HFFc6 (cell line): Measurements from ENCODE around the gene ACSS1. TPM values are rescaled to one million over a fixed set of nuclear protein-coding genes. Genes with fewer than 3 reads are reported as not detected.
A peak's percentile ranks its signal among the peaks of the same experiment; 100 is the strongest.
"Not testable (repeated sequence)": the region's sequence is repeated elsewhere in the genome, so short reads cannot be mapped to it uniquely, and the experiment has no call there.

Experiments used
- DNase-seq: peaks from one replicate; pipeline ENCODE4 v3.0.0-alpha.2; 2018
- H3K27ac Mint-ChIP-seq: 2 replicates; pipeline ENCODE4 v1.8.0; 2020; ENCODE audit warnings: mild to moderate bottlenecking, mixed read lengths
- H3K27me3 Mint-ChIP-seq: 2 replicates; pipeline ENCODE4 v1.8.0; 2021; ENCODE audit warnings: mild to moderate bottlenecking, moderate library complexity, mixed read lengths; ENCODE audit not compliant: insufficient read depth
- H3K36me3 Mint-ChIP-seq: 2 replicates; pipeline ENCODE4 v1.8.0; 2021; ENCODE audit warnings: low read depth, mixed read lengths
- H3K4me1 Mint-ChIP-seq: 2 replicates; pipeline ENCODE4 v1.8.0; 2020; ENCODE audit warnings: low read depth, mixed read lengths
- H3K4me3 Mint-ChIP-seq: 2 replicates; pipeline ENCODE4 v1.8.0; 2020; ENCODE audit warnings: mild to moderate bottlenecking, moderate library complexity, mixed read lengths
- H3K9me3 Mint-ChIP-seq: 2 replicates; pipeline ENCODE4 v1.8.0; 2020; ENCODE audit warnings: mild to moderate bottlenecking, mixed read lengths
- total RNA-seq, 6 experiments: library from RNA; stranded (reverse); fragmentation: NEBNext Ultra II Directional; extraction: Animal tissue kit (Norgen Biotek cat#: 25700); gene quantifications; 2 replicates in 1 of 6; 3 replicates in 5 of 6; pipeline ENCODE4 v1.2.3, GENCODE V29; 2021
- TF ChIP-seq, protein P1 (sequence below): fragments of 200-600 bp; sonication (generic); IDR thresholded peaks from 2 replicates; pipeline ENCODE4 v1.5.0; 2021; ENCODE audit warnings: antibody characterized with exemption, mild to moderate bottlenecking

ACSS1 gene
- total RNA-seq, 6 experiments from 2014 or later, result 0.80 to 1.4 (median 1.2) TPM

DNA sequence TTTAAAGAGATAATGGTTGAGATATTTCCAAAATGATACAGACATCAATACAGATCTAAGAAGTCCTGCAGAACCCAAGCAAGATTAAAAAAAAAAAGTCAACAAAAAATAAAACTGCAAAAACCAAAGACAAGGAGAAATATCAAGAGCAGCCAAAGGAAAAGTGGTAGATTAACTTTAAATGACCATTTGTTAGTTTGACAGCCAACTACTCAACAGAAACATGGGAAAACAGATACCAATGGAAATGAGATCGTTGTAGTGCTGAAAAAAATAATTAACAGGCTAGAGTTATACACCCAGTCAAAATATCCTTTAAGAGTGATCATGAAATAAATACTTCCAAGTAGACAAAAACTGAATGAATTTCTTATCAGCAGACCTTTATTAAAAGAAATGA, 54.9 kb downstream of the ACSS1 start:
- Mint-ChIP-seq H3K4me1 (peaks cover 18% of the 10 kb centered on the region), H3K4me3 (no peak overlapping the region), H3K27me3 (peaks cover 13% of the 10 kb centered on the region), H3K27ac (no peak overlapping the region), H3K36me3 (no peaks in the 10 kb centered on the region), H3K9me3 (no peaks in the 10 kb centered on the region)
- TF ChIP-seq, protein P1, sequence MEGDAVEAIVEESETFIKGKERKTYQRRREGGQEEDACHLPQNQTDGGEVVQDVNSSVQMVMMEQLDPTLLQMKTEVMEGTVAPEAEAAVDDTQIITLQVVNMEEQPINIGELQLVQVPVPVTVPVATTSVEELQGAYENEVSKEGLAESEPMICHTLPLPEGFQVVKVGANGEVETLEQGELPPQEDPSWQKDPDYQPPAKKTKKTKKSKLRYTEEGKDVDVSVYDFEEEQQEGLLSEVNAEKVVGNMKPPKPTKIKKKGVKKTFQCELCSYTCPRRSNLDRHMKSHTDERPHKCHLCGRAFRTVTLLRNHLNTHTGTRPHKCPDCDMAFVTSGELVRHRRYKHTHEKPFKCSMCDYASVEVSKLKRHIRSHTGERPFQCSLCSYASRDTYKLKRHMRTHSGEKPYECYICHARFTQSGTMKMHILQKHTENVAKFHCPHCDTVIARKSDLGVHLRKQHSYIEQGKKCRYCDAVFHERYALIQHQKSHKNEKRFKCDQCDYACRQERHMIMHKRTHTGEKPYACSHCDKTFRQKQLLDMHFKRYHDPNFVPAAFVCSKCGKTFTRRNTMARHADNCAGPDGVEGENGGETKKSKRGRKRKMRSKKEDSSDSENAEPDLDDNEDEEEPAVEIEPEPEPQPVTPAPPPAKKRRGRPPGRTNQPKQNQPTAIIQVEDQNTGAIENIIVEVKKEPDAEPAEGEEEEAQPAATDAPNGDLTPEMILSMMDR, result no peak
- DNase-seq, result no peak

DNA sequence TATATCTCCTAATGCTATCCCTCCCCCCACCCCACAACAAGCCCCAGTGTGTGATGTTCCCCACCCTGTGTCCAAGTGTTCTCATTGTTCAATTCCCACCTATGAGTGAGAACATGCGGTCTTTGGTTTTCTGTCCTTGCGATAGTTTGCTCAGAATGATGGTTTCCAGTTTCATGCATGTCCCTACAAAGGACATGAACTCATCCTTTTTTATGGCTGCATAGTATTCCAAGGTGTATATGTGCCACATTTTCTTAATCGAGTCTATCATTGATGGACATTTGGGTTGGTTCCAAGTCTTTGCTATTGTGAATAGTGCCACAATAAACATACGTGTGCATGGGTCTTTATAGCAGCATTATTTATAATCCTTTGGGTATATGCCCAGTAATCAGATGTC, 56.6 kb downstream of the ACSS1 start:
- not testable (repeated sequence) for H3K27ac Mint-ChIP-seq, H3K36me3 Mint-ChIP-seq, H3K9me3 Mint-ChIP-seq, DNase-seq, H3K4me3 Mint-ChIP-seq
- Mint-ChIP-seq H3K4me1 (peaks cover 20% of the 10 kb centered on the region), H3K27me3 (peaks cover 20% of the 10 kb centered on the region)

DNA sequence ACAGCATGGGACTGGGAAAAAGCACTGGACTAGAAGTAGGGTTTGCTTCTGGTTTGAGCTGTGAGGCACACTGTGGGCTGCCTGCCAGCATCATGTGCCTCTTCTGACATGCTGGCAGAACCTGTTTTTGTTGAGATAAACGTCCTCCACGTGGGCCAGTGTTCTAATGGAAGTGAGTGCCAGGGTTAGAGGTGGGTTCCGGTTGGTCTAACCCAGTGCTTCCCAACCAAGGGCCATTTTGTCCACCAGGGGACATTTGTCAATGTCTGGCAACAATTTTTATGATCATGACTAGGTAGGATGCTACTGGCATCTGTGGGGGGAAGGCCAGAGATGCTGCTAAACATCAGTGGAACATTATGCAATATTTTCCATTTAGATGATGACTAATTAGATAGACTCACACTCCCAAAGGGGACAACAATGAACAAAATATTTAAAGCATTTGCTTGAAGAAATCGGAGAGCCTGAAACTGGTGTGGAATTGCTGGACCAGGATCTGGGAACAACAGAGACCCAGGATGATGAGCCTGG, 57.6 kb downstream of the ACSS1 start:
- TF ChIP-seq, protein P1, result peak; percentile 72
- Mint-ChIP-seq H3K36me3 (no peaks in the 10 kb centered on the region), H3K27ac (peak overlapping the region; percentile 81)

DNA sequence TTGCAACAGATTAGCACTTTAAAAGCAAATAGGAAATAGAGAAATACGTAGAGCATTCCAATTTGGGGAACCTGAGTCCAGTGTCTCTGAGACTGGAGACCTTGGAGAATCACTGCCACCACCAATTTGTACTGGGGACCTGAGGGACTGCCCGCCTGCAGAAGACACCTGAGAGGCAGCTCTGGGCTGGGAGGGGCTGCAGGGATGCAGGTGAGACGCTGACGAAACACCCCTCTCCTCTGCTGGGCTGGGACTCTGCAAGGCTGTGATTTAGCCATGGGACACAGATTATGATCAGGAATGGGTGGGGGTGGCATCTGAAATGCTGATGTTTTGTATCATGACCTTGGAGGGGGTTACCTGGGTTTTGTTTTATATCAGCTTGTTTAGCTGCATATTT, 58.4 kb downstream of the ACSS1 start:
- no peaks in the 10 kb centered on the region for H3K9me3 Mint-ChIP-seq
- H3K4me3 Mint-ChIP-seq, result no peak overlapping the region
- DNase-seq, result no peak
- TF ChIP-seq, protein P1, result no peak
- no peak overlapping the region for H3K27ac Mint-ChIP-seq
- H3K27me3 Mint-ChIP-seq, result peaks cover 20% of the 10 kb centered on the region
- H3K36me3 Mint-ChIP-seq, result no peaks in the 10 kb centered on the region
- H3K4me1 Mint-ChIP-seq, result peaks cover 33% of the 10 kb centered on the region

More for the DNA sequence above, 57.6 kb downstream of the ACSS1 start:
- Mint-ChIP-seq H3K27me3 (peaks cover 20% of the 10 kb centered on the region), H3K9me3 (no peaks in the 10 kb centered on the region), H3K4me1 (peaks cover 26% of the 10 kb centered on the region), H3K4me3 (peak overlapping the region; percentile 6; the same call in 1 of the 2 replicates)
- peak; percentile 86 for DNase-seq

DNA sequence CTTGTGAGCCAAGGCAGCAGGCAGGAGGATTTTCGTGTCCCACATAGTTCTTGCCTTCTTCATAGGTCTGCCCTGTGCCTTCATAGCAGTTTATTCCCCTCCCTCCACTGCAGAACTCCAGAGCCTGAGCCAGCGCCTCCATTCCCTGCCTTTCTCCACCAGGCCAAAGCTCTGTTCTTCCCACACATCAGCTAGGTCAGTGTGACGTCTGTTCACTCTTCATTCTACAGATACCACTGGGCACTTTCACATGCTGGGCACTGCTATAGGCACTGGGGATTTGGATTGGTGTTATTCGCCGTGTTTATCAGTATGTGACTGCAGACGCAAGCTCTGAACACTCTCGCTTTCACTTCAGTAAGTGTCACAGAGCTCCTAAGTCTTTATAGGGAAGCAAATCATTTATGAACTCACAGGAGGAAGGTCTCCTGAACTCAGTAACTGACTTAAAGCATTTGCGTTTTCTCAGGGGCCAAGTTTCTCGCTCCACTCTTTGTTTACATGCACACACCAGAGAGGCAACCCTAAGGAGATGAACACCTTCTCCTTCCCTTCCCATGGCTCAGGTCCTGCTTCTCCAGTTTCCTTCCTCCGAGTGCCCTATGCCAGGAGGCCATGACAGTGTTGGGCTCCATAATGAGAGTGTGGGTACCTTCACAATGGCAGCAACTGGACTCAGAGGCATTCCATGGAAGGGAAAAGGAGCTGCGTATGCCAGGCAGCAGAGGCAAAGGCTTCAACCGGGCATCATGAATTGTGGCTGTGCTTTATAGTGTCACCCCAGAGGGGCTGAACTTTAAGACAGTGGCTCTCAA, 59.1 kb downstream of the ACSS1 start:
- TF ChIP-seq, protein P1, result no peak
- Mint-ChIP-seq H3K27ac (no peak overlapping the region), H3K27me3 (peaks cover 20% of the 10 kb centered on the region), H3K36me3 (no peaks in the 10 kb centered on the region), H3K9me3 (no peaks in the 10 kb centered on the region), H3K4me3 (no peak overlapping the region), H3K4me1 (peaks cover 41% of the 10 kb centered on the region)
- no peak for DNase-seq

DNA sequence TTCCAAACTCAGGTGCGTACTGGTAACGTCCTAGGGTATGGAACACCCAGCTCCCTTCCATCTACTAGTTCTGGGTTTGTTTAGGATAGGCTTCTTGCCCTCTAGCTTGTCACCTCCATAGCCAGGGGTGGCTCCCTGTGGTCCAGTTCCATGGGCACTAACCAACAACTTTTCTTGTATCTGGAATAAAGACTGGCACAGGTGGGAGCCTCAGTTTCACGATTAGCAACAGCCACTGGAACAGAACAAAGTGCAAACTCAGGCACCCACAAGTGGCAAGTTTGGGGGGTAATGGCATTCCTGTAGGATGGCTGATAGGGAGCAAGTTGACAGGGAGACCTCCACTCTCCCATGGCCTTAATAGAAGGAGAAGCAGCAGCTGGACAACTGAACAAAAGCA, 59.8 kb downstream of the ACSS1 start:
- Mint-ChIP-seq H3K36me3 (no peaks in the 10 kb centered on the region), H3K27me3 (peaks cover 20% of the 10 kb centered on the region), H3K27ac (no peak overlapping the region), H3K4me1 (peaks cover 48% of the 10 kb centered on the region), H3K9me3 (no peaks in the 10 kb centered on the region), H3K4me3 (no peak overlapping the region)
- TF ChIP-seq, protein P1, result no peak
- no peak for DNase-seq
